K562 (cell line): ENCODE measurements around the gene LRRC3C. TPM values are rescaled to one million over a fixed set of nuclear protein-coding genes. Genes with fewer than 3 reads are reported as not detected.
A peak's percentile ranks its signal among the peaks of the same experiment; 100 is the strongest.

Source experiments
- ATAC-seq: fragments of 200-7000 bp; cut with Tn5 transposase; 3 replicates; pipeline ENCODE4 v1.9.1; 2020; ENCODE audit warnings: moderate library complexity
- BruUV-seq: library from RNA; stranded (reverse); fragments of 400-500 nt; replicated peaks from 2 replicates; lab custom pipeline; 2021; lab: Mats Ljungman, UMichigan
- CTCF ChIA-PET: fragments of 300-600 bp; formaldehyde crosslinking; extraction: SDS; loops from one replicate; lab custom pipeline; 2021; ENCODE audit warnings: low intra/inter-chr PET ratio; lab: Yijun Ruan, JAX
- POLR2A ChIA-PET: fragments of 300-600, 350-650 bp; sonication (Branson Sonifier 250); formaldehyde crosslinking; extraction: SDS; loops from one replicate; lab custom pipeline; 2021; ENCODE audit warnings: antibody characterized with exemption, inconsistent platforms; lab: Yijun Ruan, JAX
- DNase-seq, 4 experiments: peaks; one replicate each; pipeline versions ENCODE4 v3.0.0 to v3.0.0-alpha.2; 2011 to 2018; ENCODE audit warnings: low spot score in 3 of 4, mixed read lengths in 3 of 4; ENCODE audit errors: extremely low read depth in 1 of 4
- FAIRE-seq: peaks from 2 replicates; lab custom pipeline; 2011; peaks lifted over from hg19 to GRCh38; lab: Jason Lieb, UNC
- H2AFZ ChIP-seq: 2 replicates; pipeline ENCODE4 v1.6.0; 2011; ENCODE audit warnings: low read depth, low read length, control low read depth, inconsistent platforms
- H3K27ac ChIP-seq: fragments of 200-600 bp; 3 replicates; pipeline ENCODE4 v1.8.0; 2011; ENCODE audit warnings: low read depth, mild to moderate bottlenecking, control low read depth, inconsistent platforms, low read length, moderate library complexity, mixed read lengths; ENCODE audit errors: extremely low read depth
- H3K27me3 ChIP-seq, 2 experiments: fragments of 300-600 bp in 1 of 2; 2 replicates in 1 of 2; 3 replicates in 1 of 2; pipeline versions ENCODE4 v1.6.0 to v1.8.0; 2011; ENCODE audit warnings: inconsistent platforms in 2 of 2, low read length in 2 of 2, mild to moderate bottlenecking in 1 of 2, mixed read lengths in 1 of 2, moderate library complexity in 1 of 2; ENCODE audit not compliant: control insufficient read depth in 2 of 2, insufficient read depth in 2 of 2
- H3K36me3 ChIP-seq: fragments of 300-600 bp; 3 replicates; pipeline ENCODE4 v1.8.0; 2011; ENCODE audit warnings: mild to moderate bottlenecking, low read length, inconsistent platforms; ENCODE audit not compliant: control insufficient read depth, insufficient read depth
- H3K4me1 ChIP-seq, 2 experiments: fragments of 200-600 bp in 1 of 2; replicated peaks in 1 of 2; 2 replicates in 1 of 2; 3 replicates in 1 of 2; pipeline versions ENCODE4 v1.5.1 to v1.8.0; 2011; ENCODE audit warnings: inconsistent platforms in 2 of 2, low read length in 2 of 2, mild to moderate bottlenecking in 1 of 2, mixed read lengths in 1 of 2, moderate library complexity in 1 of 2; ENCODE audit not compliant: control insufficient read depth in 2 of 2, insufficient read depth in 2 of 2
- H3K4me2 ChIP-seq: 2 replicates; pipeline ENCODE4 v1.6.1; 2011; ENCODE audit warnings: low read length, control low read depth, inconsistent platforms, mixed read lengths; ENCODE audit not compliant: insufficient read depth
- H3K4me3 ChIP-seq: fragments of 200-600 bp; sonication (generic), shearing (Covaris generic); 2 replicates; pipeline ENCODE4 v1.5.1; 2016; ENCODE audit warnings: control low read depth, inconsistent platforms
- H3K79me2 ChIP-seq: fragments of 200-600 bp; 3 replicates; pipeline ENCODE4 v1.8.0; 2011; ENCODE audit warnings: low read length, inconsistent platforms; ENCODE audit not compliant: control insufficient read depth, insufficient read depth
- H3K9ac ChIP-seq, 2 experiments: 2 replicates each; pipeline versions ENCODE4 v1.6.0 to v1.6.1; 2011; ENCODE audit warnings: low read depth in 2 of 2, low read length in 2 of 2, control low read depth in 1 of 2, inconsistent platforms in 1 of 2, mild to moderate bottlenecking in 1 of 2, mixed read lengths in 1 of 2; ENCODE audit not compliant: insufficient read depth in 1 of 2
- H3K9me1 ChIP-seq: one replicate; pipeline ENCODE4 v1.6.0; 2011; ENCODE audit warnings: inconsistent platforms, mild to moderate bottlenecking, low read length, moderate library complexity; ENCODE audit not compliant: control insufficient read depth, insufficient read depth
- H3K9me3 ChIP-seq: replicated peaks from 2 replicates; pipeline ENCODE4 v1.5.1; 2011; ENCODE audit warnings: low read depth, low read length, inconsistent platforms; ENCODE audit not compliant: control insufficient read depth, insufficient read depth
- H4K20me1 ChIP-seq: replicated peaks from 2 replicates; pipeline ENCODE4 v1.6.1; 2011; ENCODE audit warnings: low read length, inconsistent platforms, mixed read lengths; ENCODE audit not compliant: control insufficient read depth, insufficient read depth
- CREM ChIP-seq: IDR thresholded peaks from 2 replicates; pipeline ENCODE4 v1.6.1; 2014; ENCODE audit warnings: antibody characterized with exemption, low read depth
- HOXB6 ChIP-seq: fragments of 250-450 bp; sonication (Bioruptor Pico); IDR thresholded peaks from 2 replicates; pipeline ENCODE4 v1.5.1; 2022; ENCODE audit warnings: mild to moderate bottlenecking, borderline replicate concordance
- KDM2B ChIP-seq: fragments of 250-450 bp; sonication (Bioruptor Pico); IDR thresholded peaks from 2 replicates; pipeline ENCODE4 v1.8.0; 2021; ENCODE audit warnings: mild to moderate bottlenecking, moderate library complexity
- KLF10 ChIP-seq: fragments of 250-450 bp; sonication (Bioruptor Pico); IDR thresholded peaks from 2 replicates; pipeline ENCODE4 v1.6.1; 2021; ENCODE audit warnings: matching md5 sums
- NFRKB ChIP-seq: fragments of 450-650 bp; IDR thresholded peaks from 2 replicates; pipeline ENCODE4 v1.6.1; 2016; ENCODE audit warnings: low read depth
- RAD51 ChIP-seq: fragments of 450-650 bp; IDR thresholded peaks from 2 replicates; pipeline ENCODE4 v1.7.1; 2016; ENCODE audit warnings: low read depth, mild to moderate bottlenecking, borderline replicate concordance
- RHOXF2B ChIP-seq: fragments of 250-450 bp; sonication (Bioruptor Pico); conservative IDR thresholded peaks from 2 replicates; pipeline ENCODE4 v1.5.1; 2021
- RNF219 ChIP-seq: fragments of 250-450 bp; sonication (Bioruptor Pico); IDR thresholded peaks from 2 replicates; pipeline ENCODE4 v1.5.0; 2022; ENCODE audit warnings: mild to moderate bottlenecking
- SREBF1 ChIP-seq: fragments of 150-350 bp; IDR thresholded peaks from 2 replicates; pipeline ENCODE4 v1.6.1; 2014; ENCODE audit warnings: antibody characterized with exemption, low read depth, low read length, borderline replicate concordance
- ZNF197 ChIP-seq: fragments of 200-800 bp; sonication (Bioruptor generic); IDR thresholded peaks from 2 replicates; pipeline ENCODE4 v1.6.1; 2016; ENCODE audit warnings: low read depth, missing genetic modification characterization, missing compliant biosample characterization
- ZNF239 ChIP-seq: fragments of 250-450 bp; sonication (Bioruptor Pico); IDR thresholded peaks from 2 replicates; pipeline ENCODE4 v1.4.0; 2020; ENCODE audit warnings: mild to moderate bottlenecking
- ZNF384 ChIP-seq: IDR thresholded peaks from 2 replicates; pipeline ENCODE4 v1.6.1; 2012; ENCODE audit warnings: low read depth, low read length, improper control_type of control experiment
- WGBS: fragments of 100-300 bp; shearing (Covaris generic); methylation state at CpG from one replicate; pipeline ENCODE4 v1.1.6; 2016; ENCODE audit warnings: low coverage, mixed read lengths; ENCODE audit not compliant: insufficient coverage; ENCODE audit errors: missing lambda C conversion rate; 5-methylcytosine and 5-hydroxymethylcytosine counted together
- in situ Hi-C: fragments of 300-500 bp; cut with MboI; formaldehyde crosslinking; loops from 4 replicates; pipeline ENCODE4 v1.15.0; 2018; ENCODE audit warnings: inconsistent platforms, mixed read lengths
- intact Hi-C: fragments of 100-400 bp; cut with micrococcal nuclease; formaldehyde crosslinking; loops from 2 replicates; pipeline ENCODE4 v1.14.2; 2022
- polyA plus RNA-seq, 8 experiments: library from polyadenylated mRNA; depleted of rRNA in 4 of 8; stranded (reverse) in 5 of 8; unstranded in 3 of 8; fragments of >200 nt; fragmentation: Nextera tagmentation in 2 of 8; fragmentation: Illumina TruSeq in 1 of 8; extraction: Ambion mirVana in 2 of 8; extraction: Trizol in 1 of 8; gene quantifications; 2 replicates each; pipeline versions ENCODE4 v1.2.1 to v1.2.3, GENCODE V29; 2011 to 2014; ENCODE audit warnings: inconsistent platforms in 1 of 8, missing spikeins in 1 of 8
- total RNA-seq, 7 experiments: library from RNA; depleted of rRNA in 6 of 7; stranded (reverse); fragments of >200 nt in 6 of 7; fragmentation: Illumina TruSeq in 2 of 7; extraction: Trizol in 2 of 7; gene quantifications; 2 replicates each; pipeline versions ENCODE4 v1.2.1 to v1.2.3, GENCODE V29; 2011 to 2021; ENCODE audit warnings: low replicate concordance in 1 of 7

LRRC3C gene
- total and polyA plus RNA-seq, 9 of the 15 experiments (the other 6 are each of a cell fraction or from before 2014, with no cell fraction given), result not detected

- in situ Hi-C loops (no loop called here), intact Hi-C loops (no loop called here)
- DNase-seq, result no peak
- no peaks in the 10 kb centered on the region for H3K9me1 ChIP-seq
- H3K4me1 ChIP-seq, result peaks cover 19 to 22% of the 10 kb centered on the region in 2 experiments
- no peak overlapping the region for H3K4me2 ChIP-seq
- peak overlapping the region in 1 of 2 experiments; percentile 18; a peak in 1 of 4 replicates for H3K9ac ChIP-seq
- BruUV-seq, result no TSS peak
- FAIRE-seq, result no peak
- no peaks in the 10 kb centered on the region for H4K20me1 ChIP-seq
- no peaks in the 10 kb centered on the region for H3K9me3 ChIP-seq
- H3K27ac ChIP-seq, result no peak overlapping the region
- no peak for ATAC-seq
- no peak overlapping the region for H3K4me3 ChIP-seq
- ChIA-PET CTCF (no interaction called here), POLR2A (interaction anchor here (2.7 kb wide), 1 partner anchor 10 kb away, joined by 16 read pairs; the partner anchor contains the start of gene PSMD3)
- H3K36me3 ChIP-seq, result no peaks in the 10 kb centered on the region
- no peak overlapping the region for H2AFZ ChIP-seq
- peaks cover 4 to 8% of the 10 kb centered on the region in 2 experiments; a peak in 2 of 5 replicates for H3K27me3 ChIP-seq
- 30% methylated on average over 4 of the region's 7 CpGs for WGBS
- no peaks in the 10 kb centered on the region for H3K79me2 ChIP-seq
- TF ChIP-seq CREM (no peak), SREBF1 (no peak)
Observed at GRCh38 chr17:39970157-39970692, 42.7 kb downstream of the LRRC3C start.

GRCh38 chr17:39971076-39971603 lies 43.6 kb downstream of the LRRC3C start:
- in situ Hi-C loops, result no loop called here
- CTCF ChIA-PET, result no interaction called here
- TF ChIP-seq RAD51, result no peak
- TF ChIP-seq HOXB6 (CRISPR knock-in tag), result no peak
- TF ChIP-seq ZNF239, result no peak
- no peak for TF ChIP-seq KDM2B (CRISPR knock-in tag)
- TF ChIP-seq NFRKB, result no peak
- no peak for TF ChIP-seq ZNF197
- TF ChIP-seq RNF219 (CRISPR knock-in tag), result no peak
- no peak for TF ChIP-seq ZNF384
- no peak for TF ChIP-seq KLF10 (CRISPR knock-in tag)
- no peak for TF ChIP-seq RHOXF2B (CRISPR knock-in tag)

More at GRCh38 chr17:39971076-39971603, 43.6 kb downstream of the LRRC3C start:
- no peaks in the 10 kb centered on the region for H3K9me1 ChIP-seq
- H3K4me2 ChIP-seq, result peak overlapping the region; percentile 39; the same call in 1 of the 2 replicates
- H3K79me2 ChIP-seq, result no peaks in the 10 kb centered on the region
- H3K4me3 ChIP-seq, result no peak overlapping the region
- H3K27me3 ChIP-seq, result peaks cover 0 to 7% of the 10 kb centered on the region in 2 experiments; a peak in 1 of 5 replicates
- no peaks in the 10 kb centered on the region for H3K9me3 ChIP-seq
- DNase-seq (peak in 2 of 4 experiments; percentile 38 to 55), ATAC-seq (peak; percentile 70), FAIRE-seq (no peak)
- POLR2A ChIA-PET, result interaction anchor here (0.9 to 2.7 kb wide), 4 partner anchors 9 to 12 kb away, joined by 3 to 16 read pairs (median 6); partner anchors contain the start of genes GSDMA and PSMD3
- 0 out of 2 replicates have a peak overlapping the region, but pooled peaks have one; percentile 0 for H2AFZ ChIP-seq
- intact Hi-C loops, result no loop called here
- no peak overlapping the region for H3K27ac ChIP-seq
- 7% methylated on average over 4 of the region's 4 CpGs for WGBS
- H4K20me1 ChIP-seq, result no peaks in the 10 kb centered on the region
- peaks cover 17 to 19% of the 10 kb centered on the region in 2 experiments for H3K4me1 ChIP-seq
- no TSS peak for BruUV-seq
- peak overlapping the region in 1 of 2 experiments; percentile 27; a peak in 1 of 4 replicates for H3K9ac ChIP-seq
- H3K36me3 ChIP-seq, result no peaks in the 10 kb centered on the region
